AG04450 (cell line): ENCODE results near the gene NIPAL3. TPM values are rescaled to one million over a fixed set of nuclear protein-coding genes. Genes with fewer than 3 reads are reported as not detected.

Source experiments
- CTCF ChIA-PET: fragments of 300-600, 350-600 bp; formaldehyde crosslinking; extraction: SDS; loops from one replicate; lab custom pipeline; 2022; ENCODE audit warnings: antibody characterized with exemption, inconsistent platforms; lab: Charles Lee
- POLR2A ChIA-PET: fragments of 350-600 bp; formaldehyde crosslinking; extraction: SDS; loops from one replicate; lab custom pipeline; 2021; ENCODE audit warnings: antibody characterized with exemption, inconsistent platforms; lab: Yijun Ruan, JAX
- DNase-seq: peaks from one replicate; pipeline ENCODE4 v3.0.0-alpha.2; 2011; ENCODE audit warnings: low read depth, low spot score
- H3K27ac ChIP-seq: one replicate; pipeline ENCODE4 v1.5.1; 2012; ENCODE audit warnings: low read depth, low read length, control low read depth
- H3K27me3 ChIP-seq: one replicate; pipeline ENCODE4 v1.6.0; 2012; ENCODE audit warnings: low read length; ENCODE audit not compliant: control insufficient read depth, insufficient read depth
- H3K4me3 ChIP-seq: 2 replicates; pipeline ENCODE4 v1.5.1; 2011; ENCODE audit warnings: mild to moderate bottlenecking, low read depth, low read length, control low read depth
- H3K9me3 ChIP-seq: 2 replicates; pipeline ENCODE4 v1.5.1; 2012; ENCODE audit warnings: low read length; ENCODE audit not compliant: control insufficient read depth, insufficient read depth
- CTCF ChIP-seq: IDR thresholded peaks from 2 replicates; pipeline ENCODE4 v1.5.1; 2011; ENCODE audit warnings: low read depth, low read length, control low read depth, inconsistent platforms
- polyA plus RNA-seq: library from polyadenylated mRNA; depleted of rRNA; stranded (reverse); fragments of >200 nt; gene quantifications from 2 replicates; pipeline ENCODE4 v1.2.3, GENCODE V29; 2011

NIPAL3 gene
- polyA plus RNA-seq, 1 experiment: 46.5 TPM

- H3K27ac ChIP-seq: no peak overlapping the region
- no peaks in the 10 kb centered on the region for H3K27me3 ChIP-seq
- no peak for DNase-seq
- H3K9me3 ChIP-seq: no peaks in the 10 kb centered on the region
- POLR2A ChIA-PET: no interaction called here
- CTCF ChIA-PET: interaction anchor here (1.1 kb wide), 1 partner anchor 275 kb away, joined by 3 read pairs; no protein-coding TSS in a partner anchor
- no peak for TF ChIP-seq CTCF
- no peak overlapping the region for H3K4me3 ChIP-seq
Measured at GRCh38 chr1:24425441-24425840, 9.8 kb downstream of the NIPAL3 start.

GRCh38 chr1:24425922-24426321 is 10.3 kb downstream of the NIPAL3 start:
- H3K4me3 ChIP-seq: no peak overlapping the region
- no peak overlapping the region for H3K27ac ChIP-seq
- POLR2A ChIA-PET: no interaction called here
- no peak for DNase-seq
- CTCF ChIA-PET: no interaction called here
- no peak for TF ChIP-seq CTCF
- no peaks in the 10 kb centered on the region for H3K27me3 ChIP-seq
- no peaks in the 10 kb centered on the region for H3K9me3 ChIP-seq

GRCh38 chr1:24426744-24427544 is 11.3 kb downstream of the NIPAL3 start:
- POLR2A ChIA-PET: no interaction called here
- H3K27ac ChIP-seq: no peak overlapping the region
- TF ChIP-seq CTCF: no peak
- H3K4me3 ChIP-seq: no peak overlapping the region
- DNase-seq: no peak
- CTCF ChIA-PET: no interaction called here
- no peaks in the 10 kb centered on the region for H3K9me3 ChIP-seq
- no peaks in the 10 kb centered on the region for H3K27me3 ChIP-seq

- no peak overlapping the region for H3K27ac ChIP-seq
- no peak for TF ChIP-seq CTCF
- H3K9me3 ChIP-seq: no peaks in the 10 kb centered on the region
- ChIA-PET POLR2A (no interaction called here), CTCF (no interaction called here)
- no peak for DNase-seq
- no peaks in the 10 kb centered on the region for H3K27me3 ChIP-seq
- no peak overlapping the region for H3K4me3 ChIP-seq
Measured at GRCh38 chr1:24427545-24427862, 11.9 kb downstream of the NIPAL3 start.

GRCh38 chr1:24435782-24436365 is 20.3 kb downstream of the NIPAL3 start:
- ChIA-PET CTCF (interaction anchor here (0.6 to 1.1 kb wide), 2 partner anchors 48 to 151 kb away, joined by 3 read pairs; no protein-coding TSS in a partner anchor), POLR2A (interaction anchor here (0.6 kb wide), 1 partner anchor 81 kb away, joined by 4 read pairs; no protein-coding TSS in a partner anchor)
- TF ChIP-seq CTCF: no peak
- Histone ChIP-seq H3K4me3 (no peak overlapping the region), H3K27ac (no peak overlapping the region), H3K27me3 (no peaks in the 10 kb centered on the region), H3K9me3 (no peaks in the 10 kb centered on the region)
- no peak for DNase-seq
